Testis (tissue), 3 donors: ENCODE results near the gene SAMD4B. TPM values are rescaled to one million over a fixed set of nuclear protein-coding genes. Genes with fewer than 3 reads are reported as not detected.

ENCODE experiments used
- DNase-seq: peaks from one replicate; pipeline ENCODE4 v3.0.0-alpha.2; 2019
- H3K27ac ChIP-seq, 2 donors: fragments of 200-600 bp; sonication (generic); one replicate each; pipeline ENCODE4 v1.5.1; 2019
- H3K27me3 ChIP-seq: fragments of 200-600 bp; sonication (generic); one replicate; pipeline ENCODE4 v1.5.1; 2019
- H3K36me3 ChIP-seq: fragments of 200-600 bp; sonication (generic); one replicate; pipeline ENCODE4 v1.5.1; 2017; ENCODE audit warnings: low read depth; ENCODE audit errors: missing control alignments
- H3K4me1 ChIP-seq: fragments of 200-600 bp; sonication (generic); one replicate; pipeline ENCODE4 v1.5.1; 2019
- H3K4me3 ChIP-seq, 2 donors: fragments of 200-600 bp; sonication (generic); one replicate each; pipeline ENCODE4 v1.5.1; 2017 to 2019
- H3K9me3 ChIP-seq: fragments of 200-600 bp; sonication (generic); one replicate; pipeline ENCODE4 v1.5.1; 2017
- POLR2A ChIP-seq: fragments of 450-650 bp; IDR thresholded peaks from one replicate; pipeline ENCODE4 v1.6.1; 2017; ENCODE audit warnings: antibody characterized with exemption, mild to moderate bottlenecking, moderate library complexity
- WGBS, 2 donors: methylation state at CpG; one replicate each; pipeline ENCODE4 v1.1.5; 2018; 5-methylcytosine and 5-hydroxymethylcytosine counted together
- intact Hi-C: fragments of 100-400 bp; cut with DNase I; formaldehyde crosslinking; loops from one replicate; pipeline ENCODE4 v1.15.1; 2023; ENCODE audit warnings: low total_unique reads
- polyA plus RNA-seq: library from polyadenylated mRNA; stranded (reverse); fragments of 350-450 nt; fragmentation: Illumina TruSeq; extraction: RNeasy Lipid Tissue Mini Kit (QIAGEN cat#74804); gene quantifications from one replicate; pipeline ENCODE4 v1.2.3, GENCODE V29; 2014; ENCODE audit warnings: low read depth, low replicate concordance; ENCODE audit not compliant: insufficient read depth
- total RNA-seq, 2 donors: library from RNA; depleted of rRNA; stranded (reverse); fragments of >200 nt; gene quantifications; one replicate each; pipeline ENCODE4 v1.2.3, GENCODE V29; 2016
- TF ChIP-seq, protein P1 (sequence below), 3 experiments: fragments of 450-650 bp in 2 of 3; fragments of 200-600 bp in 1 of 3; sonication (generic) in 1 of 3; IDR thresholded peaks; one replicate each; pipeline ENCODE4 v1.5.1; 2016 to 2019; ENCODE audit warnings: antibody characterized with exemption in 3 of 3, mild to moderate bottlenecking in 2 of 3, moderate library complexity in 1 of 3

Gene SAMD4B
- total and polyA plus RNA-seq, 3 donors from 2014 or later: 159 to 276 (median 228) TPM

GRCh38 chr19:39349326-39349725 is 7.1 kb downstream of the SAMD4B start:
- no peak overlapping the region for H3K4me3 ChIP-seq
- intact Hi-C loops: no loop called here
- H3K27ac ChIP-seq: no peak overlapping the region
- TF ChIP-seq, protein P1, sequence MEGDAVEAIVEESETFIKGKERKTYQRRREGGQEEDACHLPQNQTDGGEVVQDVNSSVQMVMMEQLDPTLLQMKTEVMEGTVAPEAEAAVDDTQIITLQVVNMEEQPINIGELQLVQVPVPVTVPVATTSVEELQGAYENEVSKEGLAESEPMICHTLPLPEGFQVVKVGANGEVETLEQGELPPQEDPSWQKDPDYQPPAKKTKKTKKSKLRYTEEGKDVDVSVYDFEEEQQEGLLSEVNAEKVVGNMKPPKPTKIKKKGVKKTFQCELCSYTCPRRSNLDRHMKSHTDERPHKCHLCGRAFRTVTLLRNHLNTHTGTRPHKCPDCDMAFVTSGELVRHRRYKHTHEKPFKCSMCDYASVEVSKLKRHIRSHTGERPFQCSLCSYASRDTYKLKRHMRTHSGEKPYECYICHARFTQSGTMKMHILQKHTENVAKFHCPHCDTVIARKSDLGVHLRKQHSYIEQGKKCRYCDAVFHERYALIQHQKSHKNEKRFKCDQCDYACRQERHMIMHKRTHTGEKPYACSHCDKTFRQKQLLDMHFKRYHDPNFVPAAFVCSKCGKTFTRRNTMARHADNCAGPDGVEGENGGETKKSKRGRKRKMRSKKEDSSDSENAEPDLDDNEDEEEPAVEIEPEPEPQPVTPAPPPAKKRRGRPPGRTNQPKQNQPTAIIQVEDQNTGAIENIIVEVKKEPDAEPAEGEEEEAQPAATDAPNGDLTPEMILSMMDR (IDR thresholded peaks at IDR 0.05): no peak
- no peak for TF ChIP-seq POLR2A
- H3K9me3 ChIP-seq: no peaks in the 10 kb centered on the region
- WGBS, 2 donors: 48 to 71% methylated on average over 4 of the region's 4 CpGs
- DNase-seq: no peak
- H3K4me1 ChIP-seq: peaks cover 29% of the 10 kb centered on the region
- H3K36me3 ChIP-seq: no peaks in the 10 kb centered on the region
- no peaks in the 10 kb centered on the region for H3K27me3 ChIP-seq

GRCh38 chr19:39350156-39350555 is 7.9 kb downstream of the SAMD4B start:
- WGBS, 2 donors: 53 to 68% methylated on average over 3 of the region's 3 CpGs
- no peak for DNase-seq
- peaks cover 29% of the 10 kb centered on the region for H3K4me1 ChIP-seq
- H3K36me3 ChIP-seq: no peaks in the 10 kb centered on the region
- no peaks in the 10 kb centered on the region for H3K9me3 ChIP-seq
- no peak overlapping the region for H3K4me3 ChIP-seq
- intact Hi-C loops: no loop called here
- no peaks in the 10 kb centered on the region for H3K27me3 ChIP-seq
- H3K27ac ChIP-seq: peak overlapping the region in 1 of 2 donors; percentile 22
- no peak for TF ChIP-seq POLR2A
- TF ChIP-seq, protein P1 (IDR thresholded peaks at IDR 0.05): no peak

- no peaks in the 10 kb centered on the region for H3K36me3 ChIP-seq
- intact Hi-C loops: no loop called here
- no peaks in the 10 kb centered on the region for H3K9me3 ChIP-seq
- peaks cover 29% of the 10 kb centered on the region for H3K4me1 ChIP-seq
- no peak overlapping the region for H3K4me3 ChIP-seq
- no peaks in the 10 kb centered on the region for H3K27me3 ChIP-seq
- 66 to 68% methylated on average over 4 of the region's 4 CpGs for WGBS, 2 donors
- no peak for DNase-seq
- TF ChIP-seq, protein P1 (IDR thresholded peaks at IDR 0.05): no peak
- no peak for TF ChIP-seq POLR2A
- H3K27ac ChIP-seq: no peak overlapping the region
Measured at GRCh38 chr19:39351537-39352064, 9.4 kb downstream of the SAMD4B start.

DNA sequence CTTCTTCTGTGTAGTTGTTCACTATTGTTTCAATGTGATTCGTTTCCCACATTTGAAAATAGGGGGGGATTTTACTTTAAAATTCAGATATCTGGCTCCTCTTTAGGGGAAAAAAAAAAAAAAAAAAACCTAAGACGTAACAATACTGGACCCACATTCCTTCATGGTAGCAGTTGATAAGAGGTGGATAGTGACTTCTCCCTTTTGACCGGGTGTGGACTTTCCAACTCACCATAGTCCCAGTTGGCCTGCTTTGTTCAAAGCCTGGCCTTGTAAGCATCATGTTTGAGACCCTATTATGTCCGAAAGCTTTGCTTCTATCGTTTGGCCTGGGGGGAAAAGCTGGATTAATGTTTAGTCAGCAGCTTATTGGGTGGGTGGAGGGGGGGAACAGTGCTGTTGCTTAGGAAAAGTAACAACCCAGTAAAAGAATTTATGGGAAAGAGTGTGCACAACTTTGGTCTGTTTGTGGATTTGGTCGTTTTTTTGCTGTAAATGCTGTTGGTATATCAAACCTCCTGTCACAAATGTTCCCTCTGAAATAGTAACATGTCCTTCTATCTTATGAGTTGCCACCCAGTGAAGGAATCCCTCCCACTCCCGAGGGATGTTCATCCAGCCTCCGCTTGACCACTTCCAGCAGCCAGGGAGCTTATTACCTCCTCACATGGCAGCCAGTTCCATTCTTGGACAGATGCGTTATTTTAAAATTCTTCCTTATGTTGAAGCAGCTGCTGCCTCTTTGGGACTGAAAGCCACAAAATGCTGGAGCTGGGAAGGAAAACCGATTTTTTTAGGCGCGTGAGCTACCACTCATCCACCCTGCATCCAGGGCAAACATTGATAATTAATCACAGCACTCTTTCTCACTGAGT is 10.4 kb downstream of the SAMD4B start:
- Histone ChIP-seq H3K4me3 (no peak overlapping the region), H3K9me3 (no peaks in the 10 kb centered on the region), H3K27ac (no peak overlapping the region), H3K27me3 (no peaks in the 10 kb centered on the region), H3K36me3 (no peaks in the 10 kb centered on the region), H3K4me1 (peaks cover 25% of the 10 kb centered on the region)
- peak; percentile 49 for DNase-seq
- no peak for TF ChIP-seq POLR2A
- TF ChIP-seq, protein P1 (IDR thresholded peaks at IDR 0.05): no peak
- WGBS, 2 donors: 55 to 60% methylated on average over 12 of the region's 12 CpGs
- intact Hi-C loops: no loop called here
